Activated CD4-positive, alpha-beta memory T cell treated with anti-CD3 and anti-CD28 coated beads, Interleukin-2, amount 10 ng/mL, durations not matched to agents 7 days and 5 days (primary cell): ENCODE measurements around the gene ADRM1. TPM values are rescaled to one million over a fixed set of nuclear protein-coding genes. Genes with fewer than 3 reads are reported as not detected.

Experiments
- CTCF ChIA-PET: fragments of 350-600 bp; sonication (Branson Sonifier 250); formaldehyde crosslinking; loops from one replicate; lab custom pipeline; 2021; ENCODE audit warnings: antibody characterized with exemption, inconsistent platforms; lab: Charles Lee
- POLR2A ChIA-PET: fragments of 350-600 bp; sonication (Branson Sonifier 250); formaldehyde crosslinking; loops from one replicate; lab custom pipeline; 2021; ENCODE audit warnings: antibody characterized with exemption; lab: Charles Lee
- DNase-seq: peaks from one replicate; pipeline ENCODE4 v3.0.0-alpha.2; 2020
- H3K27ac Mint-ChIP-seq: one replicate; pipeline ENCODE4 v1.8.0; 2021; ENCODE audit warnings: mild to moderate bottlenecking, mixed read lengths
- H3K27me3 Mint-ChIP-seq: one replicate; pipeline ENCODE4 v1.8.0; 2021; ENCODE audit warnings: mixed read lengths
- H3K36me3 Mint-ChIP-seq: one replicate; pipeline ENCODE4 v1.8.0; 2021; ENCODE audit warnings: low read depth, mixed read lengths
- H3K4me1 Mint-ChIP-seq: one replicate; pipeline ENCODE4 v1.8.0; 2021; ENCODE audit warnings: mixed read lengths
- H3K4me3 Mint-ChIP-seq: one replicate; pipeline ENCODE4 v1.8.0; 2021; ENCODE audit warnings: mild to moderate bottlenecking, mixed read lengths
- H3K9me3 Mint-ChIP-seq: one replicate; pipeline ENCODE4 v1.8.0; 2021; ENCODE audit warnings: mixed read lengths
- total RNA-seq, 2 experiments: library from RNA; stranded (reverse); gene quantifications; one replicate each; pipeline ENCODE4 v1.2.3, GENCODE V29; 2021

The ADRM1 gene
- total RNA-seq, 2 experiments from 2014 or later, result 90.1 to 91.0 TPM

DNA sequence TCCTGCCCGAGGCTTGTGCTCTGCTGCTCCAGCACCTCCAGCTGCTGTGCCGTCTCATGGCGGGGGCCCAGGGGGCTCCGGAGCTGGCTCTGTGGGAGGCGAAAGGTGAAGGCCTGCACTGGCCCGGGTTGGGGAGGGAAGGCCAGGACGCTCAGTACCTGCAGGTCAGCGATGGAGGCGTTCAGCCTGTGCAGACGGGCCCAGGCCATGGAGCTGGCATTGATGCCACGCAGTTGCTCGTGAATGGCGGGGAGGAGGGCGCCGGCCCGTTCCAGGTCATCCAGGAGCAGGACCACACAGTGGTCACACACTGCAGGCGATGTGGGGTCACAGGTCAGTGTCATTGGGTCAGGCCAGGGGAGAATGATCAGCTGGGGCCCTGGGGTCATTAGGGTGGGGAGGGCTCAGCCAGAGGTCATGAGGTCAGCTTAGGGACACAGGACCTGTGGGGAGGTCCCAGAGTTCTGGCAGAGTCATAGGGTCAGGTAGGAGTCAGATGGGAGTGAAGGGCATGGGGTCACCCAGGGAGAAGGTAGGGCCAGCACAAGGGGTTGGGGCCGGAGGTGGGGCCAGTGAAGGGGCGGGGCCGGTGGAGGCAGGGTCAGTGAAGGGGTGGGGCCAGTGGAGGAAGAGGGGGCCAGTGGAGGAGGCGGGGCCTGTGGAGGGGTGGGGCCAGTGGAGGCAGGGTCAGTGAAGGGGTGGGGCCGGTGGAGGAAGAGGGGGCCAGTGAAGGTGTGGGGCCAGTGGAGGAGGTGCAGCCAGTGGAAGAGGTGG lies 18.0 kb downstream of the ADRM1 start:
- Mint-ChIP-seq H3K9me3 (no peaks in the 10 kb centered on the region), H3K36me3 (no peaks in the 10 kb centered on the region), H3K27me3 (no peaks in the 10 kb centered on the region), H3K4me3 (no peak overlapping the region), H3K27ac (no peak overlapping the region), H3K4me1 (no peaks in the 10 kb centered on the region)
- ChIA-PET CTCF (no interaction called here), POLR2A (no interaction called here)
- DNase-seq, result no peak

DNA sequence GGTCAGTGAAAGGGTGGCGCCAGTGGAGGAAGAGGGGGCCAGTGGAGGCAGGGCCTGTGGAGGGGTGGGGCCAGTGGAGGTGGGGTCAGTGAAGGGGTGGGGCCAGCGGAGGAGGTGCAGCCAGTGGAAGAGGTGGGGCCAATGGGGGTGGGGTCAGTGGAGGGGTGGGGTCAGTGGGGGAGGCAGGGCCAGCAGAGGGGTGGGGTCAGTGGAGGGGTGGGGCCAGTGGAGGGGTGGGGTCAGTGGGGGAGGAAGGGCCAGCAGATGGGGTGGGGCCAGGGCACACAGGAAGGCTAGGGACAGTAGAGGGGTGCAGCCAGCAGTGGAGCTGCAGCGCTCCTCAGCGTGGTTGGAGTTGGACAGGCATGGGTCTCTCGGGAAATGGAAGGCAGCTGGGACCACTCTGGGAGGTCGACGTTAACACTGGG lies 18.7 kb downstream of the ADRM1 start:
- DNase-seq, result no peak
- ChIA-PET POLR2A (no interaction called here), CTCF (no interaction called here)
- Mint-ChIP-seq H3K9me3 (no peaks in the 10 kb centered on the region), H3K4me1 (no peaks in the 10 kb centered on the region), H3K27me3 (no peaks in the 10 kb centered on the region), H3K27ac (no peak overlapping the region), H3K36me3 (no peaks in the 10 kb centered on the region), H3K4me3 (no peak overlapping the region)

GRCh38 chr20:62321975-62322374 lies 19.2 kb downstream of the ADRM1 start:
- DNase-seq, result no peak
- ChIA-PET CTCF (no interaction called here), POLR2A (no interaction called here)
- no peaks in the 10 kb centered on the region for H3K27me3 Mint-ChIP-seq
- H3K4me3 Mint-ChIP-seq, result no peak overlapping the region
- H3K4me1 Mint-ChIP-seq, result no peaks in the 10 kb centered on the region
- no peaks in the 10 kb centered on the region for H3K36me3 Mint-ChIP-seq
- H3K27ac Mint-ChIP-seq, result no peak overlapping the region
- no peaks in the 10 kb centered on the region for H3K9me3 Mint-ChIP-seq

GRCh38 chr20:62322492-62323041 lies 19.8 kb downstream of the ADRM1 start:
- H3K27me3 Mint-ChIP-seq, result no peaks in the 10 kb centered on the region
- H3K36me3 Mint-ChIP-seq, result no peaks in the 10 kb centered on the region
- H3K4me3 Mint-ChIP-seq, result no peak overlapping the region
- CTCF ChIA-PET, result no interaction called here
- H3K27ac Mint-ChIP-seq, result no peak overlapping the region
- no peaks in the 10 kb centered on the region for H3K9me3 Mint-ChIP-seq
- POLR2A ChIA-PET, result no interaction called here
- no peak for DNase-seq
- no peaks in the 10 kb centered on the region for H3K4me1 Mint-ChIP-seq

GRCh38 chr20:62323146-62323979 lies 20.6 kb downstream of the ADRM1 start:
- Mint-ChIP-seq H3K4me1 (no peaks in the 10 kb centered on the region), H3K9me3 (no peaks in the 10 kb centered on the region), H3K27me3 (no peaks in the 10 kb centered on the region), H3K4me3 (no peak overlapping the region), H3K27ac (no peak overlapping the region), H3K36me3 (no peaks in the 10 kb centered on the region)
- no peak for DNase-seq
- ChIA-PET POLR2A (no interaction called here), CTCF (no interaction called here)

GRCh38 chr20:62323980-62324906 lies 21.4 kb downstream of the ADRM1 start:
- Mint-ChIP-seq H3K27ac (no peak overlapping the region), H3K4me3 (no peak overlapping the region), H3K36me3 (no peaks in the 10 kb centered on the region), H3K27me3 (no peaks in the 10 kb centered on the region), H3K4me1 (no peaks in the 10 kb centered on the region), H3K9me3 (no peaks in the 10 kb centered on the region)
- DNase-seq, result no peak
- ChIA-PET POLR2A (no interaction called here), CTCF (no interaction called here)

GRCh38 chr20:62325172-62325905 lies 22.5 kb downstream of the ADRM1 start:
- H3K4me3 Mint-ChIP-seq, result no peak overlapping the region
- H3K36me3 Mint-ChIP-seq, result no peaks in the 10 kb centered on the region
- no peak for DNase-seq
- POLR2A ChIA-PET, result no interaction called here
- H3K4me1 Mint-ChIP-seq, result no peaks in the 10 kb centered on the region
- CTCF ChIA-PET, result no interaction called here
- no peak overlapping the region for H3K27ac Mint-ChIP-seq
- no peaks in the 10 kb centered on the region for H3K9me3 Mint-ChIP-seq
- no peaks in the 10 kb centered on the region for H3K27me3 Mint-ChIP-seq

DNA sequence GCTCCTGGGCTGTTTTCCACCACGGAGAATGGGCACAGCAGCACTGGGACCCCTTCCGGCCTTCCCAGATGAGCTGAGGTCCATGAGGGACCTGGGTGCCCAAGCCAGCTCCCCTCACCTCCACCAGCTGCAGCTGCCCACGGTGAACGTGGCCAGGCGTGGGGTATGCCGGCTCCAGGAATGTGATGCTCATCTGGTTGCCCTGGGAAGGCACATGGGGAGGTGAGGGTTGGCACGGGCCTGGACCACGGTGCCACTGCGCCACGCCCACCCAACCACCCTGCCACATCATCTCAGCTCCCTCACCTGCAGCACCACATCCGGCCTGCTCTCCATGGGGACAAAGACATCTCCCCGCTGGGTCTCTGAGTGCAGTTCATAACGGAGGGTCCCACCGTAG lies 23.8 kb downstream of the ADRM1 start:
- ChIA-PET CTCF (no interaction called here), POLR2A (no interaction called here)
- no peak overlapping the region for H3K27ac Mint-ChIP-seq
- no peaks in the 10 kb centered on the region for H3K9me3 Mint-ChIP-seq
- H3K36me3 Mint-ChIP-seq, result no peaks in the 10 kb centered on the region
- H3K27me3 Mint-ChIP-seq, result no peaks in the 10 kb centered on the region
- H3K4me1 Mint-ChIP-seq, result no peaks in the 10 kb centered on the region
- H3K4me3 Mint-ChIP-seq, result no peak overlapping the region
- DNase-seq, result no peak

DNA sequence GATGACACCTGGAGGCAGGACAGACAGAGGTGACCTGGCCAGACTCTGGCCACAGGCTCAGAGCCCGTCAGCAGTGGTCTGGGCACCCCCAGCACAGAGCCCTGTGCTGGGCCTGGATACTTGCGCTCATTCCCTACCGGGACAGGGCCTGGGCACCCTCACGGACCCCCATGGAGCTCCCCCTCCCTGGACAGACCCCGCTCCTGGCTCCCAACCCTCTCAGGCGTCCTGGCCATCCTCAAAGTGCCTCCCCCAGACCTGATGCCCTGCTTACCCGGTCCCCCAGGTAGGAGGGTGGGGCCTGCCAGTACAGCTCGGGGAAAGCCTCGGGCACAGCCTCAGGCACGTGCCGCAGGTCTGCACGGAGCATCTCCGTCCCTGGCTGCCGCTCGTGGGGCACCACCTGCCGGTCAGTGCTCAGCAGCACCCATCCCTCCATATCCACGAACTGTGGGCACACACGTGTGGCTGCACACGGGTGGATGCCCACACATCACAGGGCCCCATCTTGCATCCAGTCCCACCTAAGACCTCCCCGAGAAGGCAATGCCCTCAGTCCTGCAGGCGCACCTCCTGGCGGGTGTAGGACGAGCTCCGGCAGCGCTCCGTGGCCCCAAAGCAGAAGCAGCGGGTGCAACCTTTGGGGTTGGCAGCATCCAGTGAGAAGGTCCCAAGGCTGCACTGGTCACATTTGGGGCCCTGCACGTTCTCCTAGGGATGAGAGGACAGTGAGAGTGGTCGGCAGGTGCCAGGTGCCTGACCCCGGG lies 24.3 kb downstream of the ADRM1 start:
- H3K4me3 Mint-ChIP-seq, result no peak overlapping the region
- H3K27ac Mint-ChIP-seq, result no peak overlapping the region
- ChIA-PET CTCF (no interaction called here), POLR2A (no interaction called here)
- H3K9me3 Mint-ChIP-seq, result no peaks in the 10 kb centered on the region
- no peak for DNase-seq
- H3K27me3 Mint-ChIP-seq, result no peaks in the 10 kb centered on the region
- no peaks in the 10 kb centered on the region for H3K4me1 Mint-ChIP-seq
- H3K36me3 Mint-ChIP-seq, result no peaks in the 10 kb centered on the region

GRCh38 chr20:62327726-62328495 lies 25.1 kb downstream of the ADRM1 start:
- Mint-ChIP-seq H3K27me3 (no peaks in the 10 kb centered on the region), H3K4me3 (no peak overlapping the region), H3K27ac (no peak overlapping the region), H3K9me3 (no peaks in the 10 kb centered on the region), H3K36me3 (no peaks in the 10 kb centered on the region), H3K4me1 (no peaks in the 10 kb centered on the region)
- ChIA-PET CTCF (no interaction called here), POLR2A (no interaction called here)
- no peak for DNase-seq

DNA sequence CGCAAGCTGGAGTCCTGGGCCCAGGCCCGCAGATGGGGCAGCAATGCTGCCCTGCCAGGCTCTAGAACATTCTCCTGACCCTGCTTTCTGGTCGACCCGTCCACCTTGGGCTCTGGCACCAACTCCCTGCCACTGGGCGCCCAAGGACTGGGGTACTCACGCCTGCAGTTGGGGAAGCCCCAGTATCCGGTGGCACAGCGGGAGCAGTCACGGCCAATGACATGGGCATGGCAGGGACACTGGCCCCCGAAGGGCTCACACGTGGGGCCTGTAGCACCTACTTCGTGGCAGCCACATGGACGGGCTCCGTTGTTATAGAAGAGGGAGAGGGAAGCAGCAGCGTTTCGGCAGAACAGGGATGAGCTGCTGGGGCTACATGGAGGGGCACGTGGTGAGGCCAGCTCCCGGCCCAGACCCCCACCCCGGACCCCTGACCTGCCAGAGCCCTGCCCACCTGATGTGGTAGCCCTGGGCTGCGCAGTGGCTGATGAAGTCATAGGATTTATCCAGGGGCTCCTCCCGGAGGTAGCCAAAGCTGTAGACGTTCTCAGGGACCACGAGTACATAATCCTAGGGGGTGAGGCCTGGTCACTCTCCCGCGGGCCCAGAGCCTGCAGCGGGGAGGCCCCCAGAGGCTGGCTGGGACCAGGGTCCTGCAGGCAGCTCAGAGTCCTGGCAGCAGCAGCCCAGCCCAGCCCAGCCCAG lies 26.0 kb downstream of the ADRM1 start:
- Mint-ChIP-seq H3K4me3 (no peak overlapping the region), H3K9me3 (no peaks in the 10 kb centered on the region), H3K4me1 (no peaks in the 10 kb centered on the region), H3K27ac (no peak overlapping the region), H3K36me3 (no peaks in the 10 kb centered on the region), H3K27me3 (no peaks in the 10 kb centered on the region)
- CTCF ChIA-PET, result no interaction called here
- POLR2A ChIA-PET, result no interaction called here
- DNase-seq, result no peak
